Gastrocnemius medialis (tissue), 4 donors: Measurements from ENCODE around the gene TNS3.

Experiments
- POLR2A ChIP-seq, 2 donors: fragments of 450-650 bp; IDR thresholded peaks; one replicate each; pipeline ENCODE4 v1.6.1; 2017; ENCODE audit warnings: antibody characterized with exemption in 2 of 2, mild to moderate bottlenecking in 2 of 2, moderate library complexity in 2 of 2
- TF ChIP-seq, protein P1 (sequence below), 5 experiments: fragments of 450-650 bp in 3 of 5; fragments of 200-600 bp in 2 of 5; sonication (generic) in 2 of 5; IDR thresholded peaks in 4 of 5; conservative IDR thresholded peaks in 1 of 5; 1 replicate in 4 of 5; 2 replicates in 1 of 5; pipeline ENCODE4 v1.5.1; 2016 to 2019; ENCODE audit warnings: antibody characterized with exemption in 5 of 5, mild to moderate bottlenecking in 3 of 5, moderate library complexity in 3 of 5

DNA sequence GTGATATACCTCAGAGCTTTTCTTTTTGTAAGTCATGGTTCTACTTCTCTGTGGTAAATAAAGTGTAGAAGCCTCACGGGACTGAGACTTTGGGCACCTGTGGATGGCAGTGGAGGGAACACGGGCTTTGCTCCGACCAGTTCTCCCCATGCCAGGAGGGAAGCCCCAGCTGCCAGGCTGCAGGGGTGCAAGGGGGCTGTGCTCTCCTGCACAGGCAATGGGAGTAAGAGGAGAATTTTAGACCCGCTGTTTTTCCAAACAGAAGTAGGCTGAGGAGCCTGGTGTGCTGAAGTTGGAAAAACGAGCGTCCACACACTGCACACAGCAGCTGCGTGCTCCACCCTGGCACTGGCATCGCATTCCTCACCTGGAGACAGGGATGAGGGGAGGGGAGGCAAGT is 282.4 kb downstream of the TNS3 start:
- TF ChIP-seq, protein P1, sequence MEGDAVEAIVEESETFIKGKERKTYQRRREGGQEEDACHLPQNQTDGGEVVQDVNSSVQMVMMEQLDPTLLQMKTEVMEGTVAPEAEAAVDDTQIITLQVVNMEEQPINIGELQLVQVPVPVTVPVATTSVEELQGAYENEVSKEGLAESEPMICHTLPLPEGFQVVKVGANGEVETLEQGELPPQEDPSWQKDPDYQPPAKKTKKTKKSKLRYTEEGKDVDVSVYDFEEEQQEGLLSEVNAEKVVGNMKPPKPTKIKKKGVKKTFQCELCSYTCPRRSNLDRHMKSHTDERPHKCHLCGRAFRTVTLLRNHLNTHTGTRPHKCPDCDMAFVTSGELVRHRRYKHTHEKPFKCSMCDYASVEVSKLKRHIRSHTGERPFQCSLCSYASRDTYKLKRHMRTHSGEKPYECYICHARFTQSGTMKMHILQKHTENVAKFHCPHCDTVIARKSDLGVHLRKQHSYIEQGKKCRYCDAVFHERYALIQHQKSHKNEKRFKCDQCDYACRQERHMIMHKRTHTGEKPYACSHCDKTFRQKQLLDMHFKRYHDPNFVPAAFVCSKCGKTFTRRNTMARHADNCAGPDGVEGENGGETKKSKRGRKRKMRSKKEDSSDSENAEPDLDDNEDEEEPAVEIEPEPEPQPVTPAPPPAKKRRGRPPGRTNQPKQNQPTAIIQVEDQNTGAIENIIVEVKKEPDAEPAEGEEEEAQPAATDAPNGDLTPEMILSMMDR (IDR thresholded peaks at IDR 0.05 in 4 of 5, conservative IDR thresholded peaks at IDR 0.05 in 1 of 5): no peak
- TF ChIP-seq POLR2A (IDR thresholded peaks at IDR 0.05): no peak
